SU-DHL-6 (cell line): Measurements from ENCODE around the gene POLR3G.

Experiments used
- H2AFZ ChIP-seq: fragments of 200-600 bp; sonication (generic); 2 replicates; pipeline ENCODE4 v1.6.1; 2014; ENCODE audit warnings: low read depth, mild to moderate bottlenecking, moderate library complexity, mixed read lengths, antibody characterized with exemption, low read length; ENCODE audit not compliant: severe bottlenecking
- H3F3A ChIP-seq: fragments of 200-600 bp; shearing (Covaris generic); 2 replicates; pipeline ENCODE4 v1.6.0; 2016; ENCODE audit warnings: antibody characterized with exemption, mild to moderate bottlenecking; ENCODE audit not compliant: insufficient read depth
- H3K27ac ChIP-seq: fragments of 200-600 bp; sonication (generic); 2 replicates; pipeline ENCODE4 v1.5.1; 2016; ENCODE audit warnings: low read depth, mild to moderate bottlenecking, low read length, moderate library complexity, mixed read lengths
- H3K27me3 ChIP-seq: fragments of 200-600 bp; sonication (generic), shearing (Covaris generic); 2 replicates; pipeline ENCODE4 v1.6.0; 2014; ENCODE audit warnings: mild to moderate bottlenecking, low read length
- H3K36me3 ChIP-seq: fragments of 200-600 bp; sonication (generic); 2 replicates; pipeline ENCODE4 v1.6.1; 2014; ENCODE audit warnings: mild to moderate bottlenecking, low read length, mixed read lengths
- H3K4me2 ChIP-seq: fragments of 300-600, 200-600 bp; shearing (Covaris generic), sonication (generic); 2 replicates; pipeline ENCODE4 v1.6.0; 2014; ENCODE audit warnings: low read length, low read depth, mild to moderate bottlenecking; ENCODE audit not compliant: poor library complexity, severe bottlenecking
- H3K4me3 ChIP-seq: fragments of 200-600 bp; sonication (generic); 2 replicates; pipeline ENCODE4 v1.5.1; 2014; ENCODE audit warnings: antibody characterized with exemption, low read length, mild to moderate bottlenecking, mixed read lengths; ENCODE audit not compliant: insufficient read depth, poor library complexity, severe bottlenecking
- H3K79me2 ChIP-seq: fragments of 200-600 bp; sonication (generic); 2 replicates; pipeline ENCODE4 v1.6.1; 2014; ENCODE audit warnings: mild to moderate bottlenecking, low read length, moderate library complexity; ENCODE audit not compliant: insufficient read depth
- H3K9ac ChIP-seq: fragments of 200-600 bp; sonication (generic); 2 replicates; pipeline ENCODE4 v1.7.0; 2014; ENCODE audit warnings: mild to moderate bottlenecking, low read length
- H3K9me2 ChIP-seq: fragments of 200-600 bp; sonication (generic); replicated peaks from 2 replicates; pipeline ENCODE4 v1.6.1; 2014; ENCODE audit warnings: low read length; ENCODE audit not compliant: insufficient read depth
- H3K9me3 ChIP-seq: fragments of 200-600 bp; sonication (generic); 2 replicates; pipeline ENCODE4 v1.6.1; 2014; ENCODE audit warnings: low read length, mixed read lengths; ENCODE audit not compliant: insufficient read depth
- H4K20me1 ChIP-seq: fragments of 200-600 bp; sonication (generic); 2 replicates; pipeline ENCODE4 v1.6.1; 2014; ENCODE audit warnings: low read depth, mild to moderate bottlenecking, antibody characterized with exemption, low read length, moderate library complexity, mixed read lengths
- EZH2phosphoT487 ChIP-seq: fragments of 200-600 bp; sonication (generic), shearing (Covaris generic); conservative IDR thresholded peaks from 2 replicates; pipeline ENCODE4 v1.6.1; 2018; ENCODE audit warnings: mild to moderate bottlenecking, antibody characterized with exemption, low read length, moderate library complexity, mixed read lengths
- TF ChIP-seq, protein P1 (sequence below): fragments of 200-600 bp; sonication (generic); IDR thresholded peaks from one replicate; pipeline ENCODE4 v1.5.1; 2017; ENCODE audit warnings: antibody characterized with exemption, mild to moderate bottlenecking, low read length, moderate library complexity; ENCODE audit not compliant: insufficient read depth, poor library complexity, severe bottlenecking

The POLR3G gene

GRCh38 chr5:90483206-90483605 lies 8.5 kb downstream of the POLR3G start:
- Histone ChIP-seq H3K9ac (no peak overlapping the region), H3K79me2 (peaks cover 35% of the 10 kb centered on the region), H2AFZ (no peak overlapping the region), H3K36me3 (peaks cover 24% of the 10 kb centered on the region; the same call in 1 of the 2 replicates), H3K9me3 (no peaks in the 10 kb centered on the region), H3F3A (no peaks in the 10 kb centered on the region), H3K27ac (no peak overlapping the region), H4K20me1 (no peaks in the 10 kb centered on the region), H3K9me2 (no peaks in the 10 kb centered on the region), H3K4me2 (no peak overlapping the region), H3K4me3 (no peak overlapping the region), H3K27me3 (no peaks in the 10 kb centered on the region)
- TF ChIP-seq, protein P1, sequence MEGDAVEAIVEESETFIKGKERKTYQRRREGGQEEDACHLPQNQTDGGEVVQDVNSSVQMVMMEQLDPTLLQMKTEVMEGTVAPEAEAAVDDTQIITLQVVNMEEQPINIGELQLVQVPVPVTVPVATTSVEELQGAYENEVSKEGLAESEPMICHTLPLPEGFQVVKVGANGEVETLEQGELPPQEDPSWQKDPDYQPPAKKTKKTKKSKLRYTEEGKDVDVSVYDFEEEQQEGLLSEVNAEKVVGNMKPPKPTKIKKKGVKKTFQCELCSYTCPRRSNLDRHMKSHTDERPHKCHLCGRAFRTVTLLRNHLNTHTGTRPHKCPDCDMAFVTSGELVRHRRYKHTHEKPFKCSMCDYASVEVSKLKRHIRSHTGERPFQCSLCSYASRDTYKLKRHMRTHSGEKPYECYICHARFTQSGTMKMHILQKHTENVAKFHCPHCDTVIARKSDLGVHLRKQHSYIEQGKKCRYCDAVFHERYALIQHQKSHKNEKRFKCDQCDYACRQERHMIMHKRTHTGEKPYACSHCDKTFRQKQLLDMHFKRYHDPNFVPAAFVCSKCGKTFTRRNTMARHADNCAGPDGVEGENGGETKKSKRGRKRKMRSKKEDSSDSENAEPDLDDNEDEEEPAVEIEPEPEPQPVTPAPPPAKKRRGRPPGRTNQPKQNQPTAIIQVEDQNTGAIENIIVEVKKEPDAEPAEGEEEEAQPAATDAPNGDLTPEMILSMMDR = no peak
- no peak for TF ChIP-seq EZH2phosphoT487

DNA sequence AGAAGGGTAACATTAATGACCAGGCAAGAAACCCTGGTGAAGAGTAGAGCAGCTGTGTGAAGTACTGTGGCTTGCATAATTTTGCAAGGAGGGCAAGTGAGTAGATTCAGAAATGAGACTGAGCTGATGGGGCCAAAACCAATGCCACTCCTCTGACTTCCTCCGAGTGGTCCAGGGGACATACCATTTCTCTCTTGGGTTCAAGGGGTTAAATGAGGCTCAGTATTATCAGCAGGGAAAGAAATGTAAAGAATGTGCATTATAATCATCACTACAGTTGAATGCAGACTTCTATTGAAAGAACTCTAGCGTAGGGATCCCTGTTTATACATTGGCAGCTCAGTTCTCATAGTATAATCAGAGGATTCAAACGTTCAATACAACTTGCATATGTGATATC lies 9.9 kb downstream of the POLR3G start:
- TF ChIP-seq, protein P1 = no peak
- TF ChIP-seq EZH2phosphoT487 = no peak
- Histone ChIP-seq H3K27ac (no peak overlapping the region), H3K9ac (no peak overlapping the region), H3K4me3 (no peak overlapping the region), H3K4me2 (no peak overlapping the region), H3K36me3 (peaks cover 24% of the 10 kb centered on the region; the same call in 1 of the 2 replicates), H3K79me2 (peaks cover 33% of the 10 kb centered on the region), H3K9me3 (no peaks in the 10 kb centered on the region), H3K9me2 (no peaks in the 10 kb centered on the region), H2AFZ (no peak overlapping the region), H3F3A (no peaks in the 10 kb centered on the region), H3K27me3 (no peaks in the 10 kb centered on the region), H4K20me1 (no peaks in the 10 kb centered on the region)

DNA sequence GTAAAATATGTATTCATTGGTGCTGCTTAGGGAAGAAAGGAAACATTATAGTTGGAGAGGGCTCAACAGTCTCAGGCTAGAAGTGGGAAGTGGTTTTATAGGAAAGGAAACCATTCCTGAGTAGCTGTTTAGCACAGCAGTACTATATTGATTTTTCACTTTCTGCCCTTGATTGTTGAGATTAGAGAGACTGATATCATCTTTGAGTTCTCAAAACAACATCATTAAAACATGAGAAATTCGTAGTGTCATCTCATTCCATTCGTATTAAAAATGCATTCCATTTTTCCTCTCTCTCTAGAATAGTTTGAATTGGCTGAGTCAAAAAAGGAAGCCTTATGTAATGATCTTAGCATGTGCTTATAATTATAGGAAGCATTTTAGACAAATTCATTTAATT lies 14.1 kb downstream of the POLR3G start:
- peaks cover 2% of the 10 kb centered on the region; the same call in 1 of the 2 replicates for H3K79me2 ChIP-seq
- no peaks in the 10 kb centered on the region for H3K9me3 ChIP-seq
- H3K4me3 ChIP-seq = no peak overlapping the region
- H3F3A ChIP-seq = no peaks in the 10 kb centered on the region
- H3K9me2 ChIP-seq = no peaks in the 10 kb centered on the region
- H3K9ac ChIP-seq = no peak overlapping the region
- no peak overlapping the region for H2AFZ ChIP-seq
- no peak overlapping the region for H3K4me2 ChIP-seq
- H4K20me1 ChIP-seq = no peaks in the 10 kb centered on the region
- H3K36me3 ChIP-seq = peaks cover 41% of the 10 kb centered on the region
- H3K27ac ChIP-seq = no peak overlapping the region
- no peaks in the 10 kb centered on the region for H3K27me3 ChIP-seq
- TF ChIP-seq EZH2phosphoT487 = no peak
- TF ChIP-seq, protein P1 = no peak

DNA sequence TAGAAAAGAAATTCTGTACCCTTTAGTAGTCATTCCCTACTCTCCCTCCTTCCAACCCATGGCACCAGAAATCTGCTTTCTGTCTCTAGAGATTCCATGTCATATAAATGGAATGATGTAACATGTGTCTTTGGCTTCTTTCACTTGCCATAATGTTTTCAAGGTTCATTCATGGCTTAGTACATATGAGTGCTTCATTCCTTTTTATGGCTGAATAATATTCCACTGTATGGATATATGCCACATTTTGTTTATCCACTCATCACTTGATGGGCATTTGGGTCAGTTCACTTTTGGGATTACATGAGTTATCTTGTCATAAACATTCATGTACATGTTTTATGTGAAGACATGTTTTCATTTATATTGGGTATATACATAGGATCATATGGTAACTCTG lies 19.4 kb downstream of the POLR3G start:
- H3K36me3 ChIP-seq = peaks cover 44% of the 10 kb centered on the region
- TF ChIP-seq EZH2phosphoT487 = no peak
- TF ChIP-seq, protein P1 = no peak

More for the DNA sequence above, 19.4 kb downstream of the POLR3G start:
- Histone ChIP-seq H3K4me3 (no peak overlapping the region), H3K9me3 (no peaks in the 10 kb centered on the region), H3K27me3 (no peaks in the 10 kb centered on the region), H3K27ac (no peak overlapping the region), H3K79me2 (no peaks in the 10 kb centered on the region), H3K9me2 (no peaks in the 10 kb centered on the region), H3K9ac (no peak overlapping the region), H4K20me1 (no peaks in the 10 kb centered on the region), H3F3A (no peaks in the 10 kb centered on the region), H3K4me2 (no peak overlapping the region), H2AFZ (no peak overlapping the region)
